ENCODE measurements around the gene ILDR2. TPM values are rescaled to one million over a fixed set of nuclear protein-coding genes. Genes with fewer than 3 reads are reported as not detected.

ILDR2 gene
- polyA plus RNA-seq, 1 of the 3 experiments (the other 2 are of a cell fraction) = 0.05 TPM

DNA sequence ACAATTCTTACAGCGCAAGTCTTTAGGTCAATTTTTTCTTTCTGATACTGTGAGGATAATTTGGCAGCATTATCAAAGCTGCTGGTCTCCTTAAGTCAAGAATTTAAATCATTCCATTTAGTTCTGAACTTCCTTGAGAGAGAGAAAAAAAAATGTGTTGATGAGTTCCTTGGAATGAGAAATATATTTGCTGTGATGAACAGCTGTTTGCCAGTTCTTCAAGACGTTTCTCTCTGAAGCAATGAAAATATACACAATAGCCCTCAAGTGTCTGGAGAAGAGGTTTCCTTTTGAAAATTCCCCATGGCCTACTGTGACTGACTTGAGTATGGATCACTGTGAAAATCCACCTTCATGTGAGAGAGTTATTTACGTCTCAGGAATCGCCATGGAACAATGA, 68.3 kb downstream of the ILDR2 start:
- H3K9ac ChIP-seq = no peak overlapping the region
- H3K79me2 ChIP-seq (ENCODE audit: insufficient read depth) = no peaks in the 10 kb centered on the region
- H3K4me1 ChIP-seq (ENCODE audit: control insufficient read depth in 1 of 2, insufficient read depth in 2 of 2, low read depth in 1 of 2, low read length in 1 of 2) = no peaks in the 10 kb centered on the region
- no peaks in the 10 kb centered on the region for H3F3A ChIP-seq (replicated peaks; ENCODE audit: insufficient read depth)
- H3K9me3 ChIP-seq = no peaks in the 10 kb centered on the region
- H3K36me3 ChIP-seq (replicated peaks in 1 of 2; ENCODE audit: control insufficient read depth in 1 of 2, insufficient read depth in 2 of 2, low read length in 1 of 2) = no peaks in the 10 kb centered on the region
- CTCF ChIA-PET = interaction anchor here (1.3 to 22.1 kb wide), 2 partner anchors 151 to 649 kb away, joined by 3 to 769 read pairs; no protein-coding TSS in a partner anchor
- DNase-seq = no peak
- TF ChIP-seq PBX3 (IDR thresholded peaks at IDR 0.05) = no peak
- no peak for TF ChIP-seq NRF1 (IDR thresholded peaks at IDR 0.05; ENCODE audit: low read depth, low read length)
- no peak for TF ChIP-seq EP300 (IDR thresholded peaks at IDR 0.05; ENCODE audit: borderline replicate concordance in 1 of 2, low read depth in 1 of 2, low read length in 1 of 2)
- TF ChIP-seq, protein P1, sequence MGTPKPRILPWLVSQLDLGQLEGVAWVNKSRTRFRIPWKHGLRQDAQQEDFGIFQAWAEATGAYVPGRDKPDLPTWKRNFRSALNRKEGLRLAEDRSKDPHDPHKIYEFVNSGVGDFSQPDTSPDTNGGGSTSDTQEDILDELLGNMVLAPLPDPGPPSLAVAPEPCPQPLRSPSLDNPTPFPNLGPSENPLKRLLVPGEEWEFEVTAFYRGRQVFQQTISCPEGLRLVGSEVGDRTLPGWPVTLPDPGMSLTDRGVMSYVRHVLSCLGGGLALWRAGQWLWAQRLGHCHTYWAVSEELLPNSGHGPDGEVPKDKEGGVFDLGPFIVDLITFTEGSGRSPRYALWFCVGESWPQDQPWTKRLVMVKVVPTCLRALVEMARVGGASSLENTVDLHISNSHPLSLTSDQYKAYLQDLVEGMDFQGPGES (IDR thresholded peaks at IDR 0.05; ENCODE audit: low read depth, low read length) = no peak
- TF ChIP-seq TEAD4 (IDR thresholded peaks at IDR 0.05; ENCODE audit: borderline replicate concordance, insufficient read depth) = no peak
- TF ChIP-seq SIN3A (IDR thresholded peaks at IDR 0.05; ENCODE audit: borderline replicate concordance, low read depth, low read length) = no peak
- TF ChIP-seq JUND (IDR thresholded peaks at IDR 0.05) = no peak
- TF ChIP-seq FOXJ3 (CRISPR knock-in tag; IDR thresholded peaks at IDR 0.05) = no peak
- no peak for TF ChIP-seq TCF12 (IDR thresholded peaks at IDR 0.05)
- no peak for TF ChIP-seq POLR2AphosphoS5 (IDR thresholded peaks at IDR 0.05; ENCODE audit: low read depth, low read length)
- TF ChIP-seq FOSL2 (IDR thresholded peaks at IDR 0.05; ENCODE audit: borderline replicate concordance, low read depth) = no peak
- no peak for TF ChIP-seq GABPA (IDR thresholded peaks at IDR 0.05; ENCODE audit: low read depth)
- no peak for TF ChIP-seq YY1 (IDR thresholded peaks at IDR 0.05; ENCODE audit: low read depth)
- no peak for TF ChIP-seq TAF1 (IDR thresholded peaks at IDR 0.05; ENCODE audit: borderline replicate concordance, low read depth, low read length)
- H3K4me3 ChIP-seq (ENCODE audit: low read depth in 2 of 2, low read length in 1 of 2) = no peak overlapping the region
- H3K9me2 ChIP-seq = no peaks in the 10 kb centered on the region
- H3K4me2 ChIP-seq = no peak overlapping the region
- WGBS (ENCODE audit: low lambda C conversion rate) = 39% methylated on average over 4 of the region's 4 CpGs
- POLR2A ChIA-PET = no interaction called here
- H3K27ac ChIP-seq (ENCODE audit: low read depth in 2 of 2, low read length in 1 of 2) = no peak overlapping the region
- no peak overlapping the region for H2AFZ ChIP-seq (ENCODE audit: low read depth)
- H4K20me1 ChIP-seq (ENCODE audit: insufficient read depth) = no peaks in the 10 kb centered on the region
- no peaks in the 10 kb centered on the region for H3K27me3 ChIP-seq (ENCODE audit: insufficient read depth)

- Histone ChIP-seq H3K27ac (ENCODE audit: low read depth in 2 of 2, low read length in 1 of 2) (no peak overlapping the region), H3K27me3 (ENCODE audit: insufficient read depth) (no peaks in the 10 kb centered on the region), H3K9me2 (no peaks in the 10 kb centered on the region), H3K4me2 (no peak overlapping the region), H3K4me3 (ENCODE audit: low read depth in 2 of 2, low read length in 1 of 2) (no peak overlapping the region), H3K9ac (no peak overlapping the region), H3K36me3 (replicated peaks in 1 of 2; ENCODE audit: control insufficient read depth in 1 of 2, insufficient read depth in 2 of 2, low read length in 1 of 2) (no peaks in the 10 kb centered on the region), H3F3A (replicated peaks; ENCODE audit: insufficient read depth) (no peaks in the 10 kb centered on the region), H2AFZ (ENCODE audit: low read depth) (no peak overlapping the region), H3K79me2 (ENCODE audit: insufficient read depth) (no peaks in the 10 kb centered on the region), H3K9me3 (no peaks in the 10 kb centered on the region), H4K20me1 (ENCODE audit: insufficient read depth) (no peaks in the 10 kb centered on the region), H3K4me1 (ENCODE audit: control insufficient read depth in 1 of 2, insufficient read depth in 2 of 2, low read depth in 1 of 2, low read length in 1 of 2) (no peaks in the 10 kb centered on the region)
- POLR2A ChIA-PET = no interaction called here
- no peak for DNase-seq
- CTCF ChIA-PET = interaction anchor here (0.7 to 22.1 kb wide), 3 partner anchors 151 to 649 kb away, joined by 3 to 769 read pairs (median 3); no protein-coding TSS in a partner anchor
- 33% methylated on average over 2 of the region's 3 CpGs for WGBS (ENCODE audit: low lambda C conversion rate)
- TF ChIP-seq EZH2phosphoT487 (IDR thresholded peaks at IDR 0.05; ENCODE audit: borderline replicate concordance, low read depth) = no peak
- TF ChIP-seq SIN3A (IDR thresholded peaks at IDR 0.05; ENCODE audit: borderline replicate concordance, low read depth, low read length) = no peak
- TF ChIP-seq RFX5 (IDR thresholded peaks at IDR 0.05; ENCODE audit: low read length) = no peak
- TF ChIP-seq EP300 (IDR thresholded peaks at IDR 0.05; ENCODE audit: borderline replicate concordance in 1 of 2, low read depth in 1 of 2, low read length in 1 of 2) = no peak
- TF ChIP-seq REST (IDR thresholded peaks at IDR 0.05; ENCODE audit: low read depth, low read length) = no peak
- TF ChIP-seq TCF12 (IDR thresholded peaks at IDR 0.05) = no peak
- TF ChIP-seq RAD21 (IDR thresholded peaks at IDR 0.05; ENCODE audit: low read length) = no peak
- TF ChIP-seq ELF1 (IDR thresholded peaks at IDR 0.05) = no peak
- no peak for TF ChIP-seq POLR2AphosphoS5 (IDR thresholded peaks at IDR 0.05; ENCODE audit: low read depth, low read length)
- no peak for TF ChIP-seq SMC3 (IDR thresholded peaks at IDR 0.05; ENCODE audit: low read depth, low read length)
- no peak for TF ChIP-seq MEF2A (IDR thresholded peaks at IDR 0.05; ENCODE audit: borderline replicate concordance, low read depth)
- no peak for TF ChIP-seq FOXJ3 (CRISPR knock-in tag; IDR thresholded peaks at IDR 0.05)
- TF ChIP-seq PBX3 (IDR thresholded peaks at IDR 0.05) = no peak
- TF ChIP-seq NRF1 (IDR thresholded peaks at IDR 0.05; ENCODE audit: low read depth, low read length) = no peak
Observed at GRCh38 chr1:166906647-166907046, 68.7 kb downstream of the ILDR2 start.
